NAMALWA (cell line): ENCODE measurements around the gene TAF11L9.
"Not testable (repeated sequence)": the region's sequence is repeated elsewhere in the genome, so short reads cannot be mapped to it uniquely, and the experiment has no call there.

Experiments used
- DNase-seq: peaks from one replicate; pipeline ENCODE4 v3.0.0-alpha.2; 2015; ENCODE audit warnings: low spot score

TAF11L9 gene

DNA sequence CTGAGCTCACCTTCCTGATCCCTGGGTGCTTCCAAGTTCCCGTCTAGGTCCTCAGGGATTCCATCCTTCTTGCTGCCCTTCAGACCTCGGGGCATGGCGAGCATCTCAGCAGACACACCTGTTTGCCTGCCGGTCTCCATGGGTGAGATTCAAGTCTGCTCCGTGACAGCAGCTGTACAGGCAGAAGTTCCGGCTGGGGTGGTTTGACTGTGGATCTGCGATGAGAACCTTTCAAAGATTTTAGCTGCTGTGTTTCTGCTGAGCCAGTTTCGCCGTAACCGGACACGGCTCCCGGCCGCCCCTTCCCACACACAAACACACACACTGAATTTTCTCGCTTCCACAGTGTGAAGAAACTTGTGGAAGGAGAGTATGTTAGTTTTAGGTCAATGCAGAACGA is at the start of gene TAF11L9:
Gene TAF11L9 (minus strand): TSS at position 140 of the 400 bp plus-strand sequence.
- not testable (repeated sequence) for DNase-seq

DNA sequence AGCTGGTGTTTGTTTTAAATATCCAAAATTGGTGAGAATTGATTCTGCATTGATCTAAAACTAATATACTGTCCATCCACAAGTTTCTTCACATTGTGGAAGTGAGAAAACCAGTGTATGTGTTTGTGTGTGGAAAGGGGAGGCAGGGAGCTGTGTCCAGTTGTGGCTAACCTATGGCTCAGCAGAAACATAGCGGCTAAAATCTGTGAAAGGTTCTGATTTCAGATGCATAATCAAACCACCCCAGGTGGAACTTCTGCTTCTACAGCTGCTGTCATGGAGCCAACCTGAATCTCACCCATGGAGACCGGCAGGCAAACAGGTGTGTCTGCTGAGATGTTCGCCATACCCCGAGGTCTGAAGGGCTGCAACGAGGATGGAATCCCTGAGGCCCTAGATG is 40.0 kb upstream of the TAF11L9 start, which contains the start of gene TAF11L14:
Gene TAF11L14 (plus strand): TSS at position 301 of the 400 bp plus-strand sequence.
- DNase-seq, result no peak

DNA sequence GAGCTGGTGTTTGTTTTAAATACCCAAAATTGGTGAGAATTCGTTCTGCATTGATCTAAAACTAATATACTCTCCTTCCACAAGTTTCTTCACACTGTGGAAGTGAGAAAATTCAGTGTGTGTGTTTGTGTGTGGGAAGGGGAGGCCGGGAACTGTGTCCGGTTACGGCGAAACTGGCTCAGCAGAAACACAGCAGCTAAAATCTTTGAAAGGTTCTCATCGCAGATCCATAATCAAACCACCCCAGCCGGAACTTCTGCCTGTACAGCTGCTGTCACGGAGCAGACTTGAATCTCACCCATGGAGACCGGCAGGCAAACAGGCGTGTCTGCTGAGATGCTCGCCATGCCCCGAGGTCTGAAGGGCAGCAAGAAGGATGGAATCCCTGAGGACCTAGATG is 37.6 kb upstream of the TAF11L9 start, which contains the start of gene TAF11L13:
Gene TAF11L13 (plus strand): TSS at position 301 of the 400 bp plus-strand sequence.
- DNase-seq, result not testable (repeated sequence)

DNA sequence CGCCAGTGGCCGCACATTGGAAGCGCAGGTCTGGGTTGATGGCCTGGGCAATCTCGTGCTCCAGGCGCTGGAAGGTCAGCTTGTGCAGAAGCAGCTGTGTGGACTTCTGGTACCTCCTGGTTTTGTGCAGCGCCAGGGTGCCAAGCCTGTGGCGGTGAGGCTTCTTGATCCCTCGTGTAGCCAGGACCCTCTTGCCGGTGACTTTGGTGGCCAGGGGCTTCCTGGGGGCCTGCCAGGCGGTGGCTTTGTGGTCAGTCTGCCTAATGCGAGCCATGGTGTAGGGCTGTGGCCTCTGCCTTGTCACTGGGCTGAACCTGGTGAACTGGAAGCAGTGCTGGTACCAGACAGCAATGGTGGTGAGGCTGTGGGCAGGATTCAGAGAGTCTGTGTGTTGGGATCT is 31.5 kb upstream of the TAF11L9 start:
- no peak for DNase-seq

DNA sequence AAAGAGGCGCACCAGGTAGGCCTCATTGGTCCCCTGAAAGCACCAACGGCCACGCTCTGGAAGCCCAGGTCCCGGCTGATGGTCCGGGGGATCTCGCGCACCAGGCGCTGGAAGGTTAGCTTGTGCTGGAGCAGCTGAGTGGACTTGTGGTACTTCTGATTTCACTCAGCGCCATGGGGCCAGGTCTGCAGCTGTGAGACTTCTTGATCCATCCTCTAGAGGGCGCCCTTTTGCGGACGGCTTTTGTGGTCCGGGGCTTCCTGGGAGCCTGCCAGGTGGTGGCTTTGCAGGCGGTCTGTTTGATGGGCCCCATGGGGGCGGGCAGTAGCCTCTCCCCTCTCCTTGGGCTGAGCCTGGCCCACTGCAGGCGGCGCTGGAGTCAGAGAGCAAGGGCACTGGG is 26.4 kb upstream of the TAF11L9 start:
- DNase-seq, result peak; percentile 6

DNA sequence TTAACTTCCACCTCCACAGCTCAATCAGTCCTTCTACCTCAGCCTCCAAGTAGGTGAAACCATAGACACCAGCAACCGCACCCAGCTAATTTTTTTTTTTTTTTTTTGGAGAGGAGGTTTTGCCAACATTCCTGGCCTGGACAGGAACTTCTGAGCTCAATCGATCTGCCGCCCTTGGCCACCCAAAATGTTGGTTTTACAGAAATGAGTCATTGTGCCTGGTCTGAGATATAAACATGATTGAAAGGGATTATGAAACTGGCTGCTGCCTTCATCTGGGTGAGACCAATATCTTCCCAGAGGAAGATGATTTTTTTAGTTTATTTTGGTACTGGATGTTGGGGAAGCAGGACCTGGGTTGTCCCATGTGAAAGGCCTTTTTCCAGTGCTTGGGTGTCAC is 25.2 kb upstream of the TAF11L9 start:
- DNase-seq, result no peak

DNA sequence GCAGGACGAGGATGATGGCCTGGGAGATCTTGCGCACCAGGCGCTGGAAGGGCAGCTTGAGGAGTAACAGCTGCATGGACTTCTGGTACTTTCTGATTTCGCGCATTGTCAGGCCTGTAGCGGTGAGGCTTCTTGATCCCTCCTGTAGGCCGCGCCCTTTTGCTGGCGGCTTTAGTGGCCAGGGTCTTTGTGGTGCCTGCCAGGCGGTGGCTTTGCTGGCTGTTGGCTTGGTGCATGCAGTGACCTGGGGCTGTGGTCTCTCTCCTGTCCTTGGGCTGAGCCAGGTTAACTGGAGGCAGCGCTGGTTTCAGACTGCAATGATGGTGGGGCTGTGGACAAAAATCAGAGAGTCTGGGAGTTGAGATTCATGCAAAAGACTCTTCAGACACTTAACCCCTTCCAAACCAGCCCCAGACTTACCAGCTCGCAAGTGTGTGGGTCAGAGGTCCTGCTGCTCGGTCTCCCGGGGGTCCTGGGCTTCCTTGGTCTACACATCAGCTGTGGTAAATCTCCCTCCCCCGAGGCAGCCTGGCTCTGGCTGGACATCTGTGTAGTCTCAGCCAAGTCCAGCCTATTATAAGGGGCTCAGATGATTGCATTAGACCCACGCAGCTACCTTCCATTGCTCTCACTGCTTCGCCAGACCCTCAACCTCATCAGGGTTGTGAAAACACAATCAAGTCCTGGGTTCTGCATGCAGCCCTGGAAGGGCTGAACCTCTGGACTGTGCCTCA is 20.8 kb upstream of the TAF11L9 start:
- DNase-seq, result no peak

DNA sequence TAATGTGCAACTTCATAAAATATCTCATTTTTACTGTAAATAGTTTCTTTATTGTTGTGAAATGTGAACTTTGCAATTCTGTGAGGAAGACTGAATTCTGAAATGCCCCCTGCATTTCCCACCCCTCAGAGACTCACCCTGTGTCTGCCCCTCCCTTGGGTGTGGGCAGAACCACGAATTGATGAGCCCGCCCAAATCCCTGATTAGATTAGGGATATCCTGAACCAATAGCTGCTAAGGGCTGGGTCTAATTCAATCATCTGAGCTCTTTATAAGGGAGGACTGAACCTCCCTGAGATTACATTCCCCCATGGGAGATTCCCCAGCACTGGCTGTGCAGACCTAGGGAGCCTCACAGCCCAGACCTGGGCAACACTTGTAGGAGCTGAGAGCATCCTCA is 15.9 kb upstream of the TAF11L9 start, which contains the start of gene TAF11L12:
Gene TAF11L12 (plus strand): TSS at position 301 of the 400 bp plus-strand sequence.
- not testable (repeated sequence) for DNase-seq

DNA sequence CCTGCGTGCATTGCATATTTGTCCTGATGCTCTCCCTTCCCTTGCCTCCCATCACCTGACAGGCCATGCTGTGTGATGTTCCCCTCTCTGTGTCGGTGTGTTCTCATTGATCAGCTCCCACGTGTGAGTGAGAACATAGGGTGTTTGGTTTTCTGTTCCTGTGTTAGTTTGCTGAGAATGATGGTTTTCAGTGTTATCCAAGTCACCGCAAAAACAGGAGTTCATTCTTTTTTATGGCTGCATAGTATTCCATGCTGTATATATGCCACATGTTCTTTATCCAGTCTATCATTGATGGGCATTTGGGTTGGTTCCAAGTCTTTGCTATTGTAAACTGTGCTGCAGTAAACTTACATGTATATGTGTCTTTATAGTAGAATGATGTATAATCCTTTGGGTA is 13.3 kb upstream of the TAF11L9 start:
- DNase-seq, result not testable (repeated sequence)

DNA sequence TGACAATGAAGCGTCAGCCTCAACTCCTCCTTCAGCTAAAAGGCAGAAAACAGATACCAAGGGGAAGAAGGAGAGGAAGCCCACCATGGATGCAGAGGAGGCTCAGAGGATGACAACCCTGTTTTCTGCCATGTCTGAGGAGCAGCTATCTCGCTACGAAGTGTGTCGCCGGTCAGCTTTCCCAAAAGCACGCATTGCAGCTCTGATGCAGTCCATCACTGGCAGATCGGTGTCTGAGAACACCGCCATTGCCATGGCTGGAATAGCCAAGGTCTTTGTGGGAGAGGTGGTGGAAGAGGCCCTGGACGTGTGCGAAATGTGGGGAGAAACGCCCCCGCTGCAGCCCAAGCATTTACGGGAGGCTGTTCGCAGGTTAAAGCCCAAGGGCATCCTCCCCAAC is 10.8 kb upstream of the TAF11L9 start:
- no peak for DNase-seq

DNA sequence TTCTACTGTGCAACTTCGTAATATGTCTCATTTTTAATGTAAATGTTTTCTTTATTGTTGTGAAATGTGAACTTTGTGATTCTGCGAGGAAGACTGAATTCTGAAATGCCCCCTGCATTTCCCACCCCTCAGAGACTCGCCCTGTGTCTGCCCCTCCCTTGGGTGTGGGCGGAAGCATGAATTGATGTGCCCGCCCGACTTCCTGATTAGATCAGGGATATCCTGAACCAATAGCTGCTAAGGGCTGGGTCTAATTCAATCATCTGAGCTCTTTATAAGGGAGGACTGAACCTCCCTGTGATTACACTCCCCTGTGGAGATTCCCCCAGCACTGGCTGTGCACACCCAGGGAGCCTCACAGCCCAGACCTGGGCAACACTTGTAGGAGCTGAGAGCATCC is 9.7 kb upstream of the TAF11L9 start, which contains the start of gene TAF11L11:
Gene TAF11L11 (plus strand): TSS at position 304 of the 400 bp plus-strand sequence.
- DNase-seq, result not testable (repeated sequence)

DNA sequence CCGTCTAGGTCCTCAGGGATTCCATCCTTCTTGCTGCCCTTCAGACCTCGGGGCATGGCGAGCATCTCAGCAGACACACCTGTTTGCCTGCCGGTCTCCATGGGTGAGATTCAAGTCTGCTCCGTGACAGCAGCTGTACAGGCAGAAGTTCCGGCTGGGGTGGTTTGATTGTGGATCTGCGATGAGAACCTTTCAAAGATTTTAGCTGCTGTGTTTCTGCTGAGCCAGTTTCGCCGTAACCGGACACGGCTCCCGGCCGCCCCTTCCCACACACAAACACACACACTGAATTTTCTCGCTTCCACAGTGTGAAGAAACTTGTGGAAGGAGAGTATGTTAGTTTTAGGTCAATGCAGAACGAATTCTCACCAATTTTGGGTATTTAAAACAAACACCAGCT is 3.5 kb upstream of the TAF11L9 start, which contains the start of gene TAF11L10:
Gene TAF11L10 (minus strand): TSS at position 101 of the 400 bp plus-strand sequence.
- DNase-seq, result not testable (repeated sequence)

DNA sequence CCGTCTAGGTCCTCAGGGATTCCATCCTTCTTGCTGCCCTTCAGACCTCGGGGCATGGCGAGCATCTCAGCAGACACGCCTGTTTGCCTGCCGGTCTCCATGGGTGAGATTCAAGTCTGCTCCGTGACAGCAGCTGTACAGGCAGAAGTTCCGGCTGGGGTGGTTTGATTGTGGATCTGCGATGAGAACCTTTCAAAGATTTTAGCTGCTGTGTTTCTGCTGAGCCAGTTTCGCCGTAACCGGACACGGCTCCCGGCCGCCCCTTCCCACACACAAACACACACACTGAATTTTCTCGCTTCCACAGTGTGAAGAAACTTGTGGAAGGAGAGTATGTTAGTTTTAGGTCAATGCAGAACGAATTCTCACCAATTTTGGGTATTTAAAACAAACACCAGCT is 3.3 kb downstream of the TAF11L9 start, which contains the start of gene TAF11L8:
Gene TAF11L8 (minus strand): TSS at position 101 of the 400 bp plus-strand sequence.
- DNase-seq, result not testable (repeated sequence)

DNA sequence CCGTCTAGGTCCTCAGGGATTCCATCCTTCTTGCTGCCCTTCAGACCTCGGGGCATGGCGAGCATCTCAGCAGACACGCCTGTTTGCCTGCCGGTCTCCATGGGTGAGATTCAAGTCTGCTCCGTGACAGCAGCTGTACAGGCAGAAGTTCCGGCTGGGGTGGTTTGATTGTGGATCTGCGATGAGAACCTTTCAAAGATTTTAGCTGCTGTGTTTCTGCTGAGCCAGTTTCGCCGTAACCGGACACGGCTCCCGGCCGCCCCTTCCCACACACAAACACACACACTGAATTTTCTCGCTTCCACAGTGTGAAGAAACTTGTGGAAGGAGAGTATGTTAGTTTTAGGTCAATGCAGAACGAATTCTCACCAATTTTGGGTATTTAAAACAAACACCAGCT is 8.5 kb downstream of the TAF11L9 start, which contains the start of gene TAF11L7:
Gene TAF11L7 (minus strand): TSS at position 101 of the 400 bp plus-strand sequence.
- not testable (repeated sequence) for DNase-seq
